ENCODE data around the gene BNC1.
"Not testable (repeated sequence)": the region's sequence is repeated elsewhere in the genome, so short reads cannot be mapped to it uniquely, and the experiment has no call there.

The BNC1 gene

GRCh38 chr15:83262594-83263315 lies 21.7 kb downstream of the BNC1 start:
- no peak for DNase-seq (ENCODE audit: low read depth)
- TF ChIP-seq, protein P1, sequence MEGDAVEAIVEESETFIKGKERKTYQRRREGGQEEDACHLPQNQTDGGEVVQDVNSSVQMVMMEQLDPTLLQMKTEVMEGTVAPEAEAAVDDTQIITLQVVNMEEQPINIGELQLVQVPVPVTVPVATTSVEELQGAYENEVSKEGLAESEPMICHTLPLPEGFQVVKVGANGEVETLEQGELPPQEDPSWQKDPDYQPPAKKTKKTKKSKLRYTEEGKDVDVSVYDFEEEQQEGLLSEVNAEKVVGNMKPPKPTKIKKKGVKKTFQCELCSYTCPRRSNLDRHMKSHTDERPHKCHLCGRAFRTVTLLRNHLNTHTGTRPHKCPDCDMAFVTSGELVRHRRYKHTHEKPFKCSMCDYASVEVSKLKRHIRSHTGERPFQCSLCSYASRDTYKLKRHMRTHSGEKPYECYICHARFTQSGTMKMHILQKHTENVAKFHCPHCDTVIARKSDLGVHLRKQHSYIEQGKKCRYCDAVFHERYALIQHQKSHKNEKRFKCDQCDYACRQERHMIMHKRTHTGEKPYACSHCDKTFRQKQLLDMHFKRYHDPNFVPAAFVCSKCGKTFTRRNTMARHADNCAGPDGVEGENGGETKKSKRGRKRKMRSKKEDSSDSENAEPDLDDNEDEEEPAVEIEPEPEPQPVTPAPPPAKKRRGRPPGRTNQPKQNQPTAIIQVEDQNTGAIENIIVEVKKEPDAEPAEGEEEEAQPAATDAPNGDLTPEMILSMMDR (conservative IDR thresholded peaks at IDR 0.05; ENCODE audit: control insufficient read depth, insufficient read depth, low read depth, low read length) = no peak
- no peak overlapping the region for H3K4me3 ChIP-seq (ENCODE audit: control insufficient read depth, low read depth, low read length)

DNA sequence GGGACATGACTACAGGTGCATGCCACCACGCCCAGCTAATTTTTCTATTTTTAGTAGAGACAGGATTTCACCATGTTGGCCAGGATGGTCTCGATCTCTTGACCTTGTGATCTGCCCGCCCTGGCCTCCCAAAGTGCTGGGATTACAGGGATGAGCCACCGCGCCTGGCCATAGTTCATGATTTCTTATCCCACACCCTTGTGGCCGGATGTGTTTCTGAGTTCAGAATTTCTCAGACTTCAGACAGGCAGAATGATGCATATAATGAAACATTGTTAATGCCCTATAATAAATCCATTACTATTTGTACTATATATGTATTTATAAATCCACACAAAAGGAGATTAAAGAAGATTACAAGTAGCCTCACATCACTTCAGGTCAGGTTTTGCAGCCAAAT lies 22.3 kb downstream of the BNC1 start:
- not testable (repeated sequence) for H3K4me3 ChIP-seq (ENCODE audit: control insufficient read depth, low read depth, low read length)

GRCh38 chr15:83250781-83251180 lies 33.7 kb downstream of the BNC1 start:
- TF ChIP-seq, protein P1 (conservative IDR thresholded peaks at IDR 0.05; ENCODE audit: control insufficient read depth, insufficient read depth, low read depth, low read length) = no peak
- no peak overlapping the region for H3K4me3 ChIP-seq (ENCODE audit: control insufficient read depth, low read depth, low read length)
- DNase-seq (ENCODE audit: low read depth) = peak; percentile 28

More for the DNA sequence above, 22.3 kb downstream of the BNC1 start:
- DNase-seq (ENCODE audit: low read depth) = not testable (repeated sequence)

DNA sequence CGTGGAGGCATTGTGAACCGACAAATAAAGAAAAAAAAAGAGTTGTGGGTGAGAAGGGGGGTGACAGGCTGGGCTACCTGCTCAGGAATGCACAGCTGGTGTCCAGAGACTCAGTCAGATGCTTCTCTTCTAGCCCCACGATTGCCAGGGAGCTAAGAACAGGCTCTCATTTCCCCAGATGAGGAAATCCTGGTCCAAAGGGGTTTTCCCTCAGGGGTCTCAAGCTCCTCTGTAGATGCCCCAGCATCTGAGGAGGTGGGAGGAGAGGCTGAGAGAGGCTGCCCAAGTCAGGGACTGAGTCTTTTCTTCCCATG lies 35.5 kb downstream of the BNC1 start:
- no peak overlapping the region for H3K4me3 ChIP-seq (ENCODE audit: control insufficient read depth, low read depth, low read length)
- no peak for DNase-seq (ENCODE audit: low read depth)
- TF ChIP-seq, protein P1 (conservative IDR thresholded peaks at IDR 0.05; ENCODE audit: control insufficient read depth, insufficient read depth, low read depth, low read length) = no peak

DNA sequence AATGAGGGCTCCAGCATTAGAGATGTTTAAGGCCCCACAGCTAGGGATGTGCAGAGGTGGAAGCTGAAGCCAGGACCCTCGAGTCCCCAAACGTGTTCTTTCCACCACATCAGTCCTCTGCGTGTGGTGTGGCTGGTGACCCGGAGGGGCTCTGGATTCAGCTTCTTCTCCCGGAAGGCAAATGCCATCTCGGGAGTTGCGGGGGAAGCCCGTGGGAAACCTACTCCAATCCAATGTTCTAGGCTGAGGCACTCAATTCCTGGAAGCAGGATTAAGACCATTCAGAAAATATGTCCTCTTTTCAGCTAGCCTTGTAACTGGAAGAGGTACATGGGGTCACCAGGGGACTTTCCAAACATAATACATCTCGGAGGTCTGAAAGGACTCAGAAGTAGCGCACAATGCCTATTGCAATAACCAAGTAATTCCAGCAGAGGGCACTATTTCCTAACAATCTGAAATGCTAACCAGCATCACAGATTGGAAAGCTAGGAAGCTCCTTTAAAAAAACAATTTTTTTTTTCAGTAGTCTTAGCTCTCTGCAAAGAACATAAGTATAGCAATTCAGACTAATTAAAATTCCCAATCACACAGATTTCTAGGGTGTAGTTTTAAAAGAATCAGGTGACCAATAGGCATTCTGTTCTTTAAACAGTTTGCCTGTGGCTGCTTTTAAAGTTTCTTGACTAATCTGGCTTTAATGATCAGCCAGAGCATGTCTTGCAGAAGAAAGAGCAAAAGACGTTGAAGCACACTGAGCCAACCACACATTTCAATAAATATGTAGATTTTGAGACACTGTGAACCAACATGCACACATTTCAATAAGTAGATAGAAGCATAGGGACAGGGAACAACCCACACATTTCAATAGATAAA lies 36.1 kb downstream of the BNC1 start:
- DNase-seq (ENCODE audit: low read depth) = peak; percentile 73
- H3K4me3 ChIP-seq (ENCODE audit: control insufficient read depth, low read depth, low read length) = no peak overlapping the region
- TF ChIP-seq, protein P1 (conservative IDR thresholded peaks at IDR 0.05; ENCODE audit: control insufficient read depth, insufficient read depth, low read depth, low read length) = peak; percentile 86

- TF ChIP-seq, protein P1 (conservative IDR thresholded peaks at IDR 0.05; ENCODE audit: control insufficient read depth, insufficient read depth, low read depth, low read length) = no peak
- no peak for DNase-seq (ENCODE audit: low read depth)
- no peak overlapping the region for H3K4me3 ChIP-seq (ENCODE audit: control insufficient read depth, low read depth, low read length)
These were observed 40.8 kb downstream of the BNC1 start for GRCh38 chr15:83243634-83244033.

- no peak for DNase-seq (ENCODE audit: low read depth)
- H3K4me3 ChIP-seq (ENCODE audit: control insufficient read depth, low read depth, low read length) = no peak overlapping the region
- TF ChIP-seq, protein P1 (conservative IDR thresholded peaks at IDR 0.05; ENCODE audit: control insufficient read depth, insufficient read depth, low read depth, low read length) = no peak
These were observed 54.2 kb downstream of the BNC1 start for GRCh38 chr15:83230242-83230641.

Data from fibroblast of mammary gland (primary cell).